Activated naive CD4-positive, alpha-beta T cell treated with anti-CD3 and anti-CD28 coated beads, Interleukin-2, amount 10 ng/mL, durations not matched to agents 7 days and 5 days (primary cell): ENCODE results near the gene TBC1D14.
"Not testable (repeated sequence)": the region's sequence is repeated elsewhere in the genome, so short reads cannot be mapped to it uniquely, and the experiment has no call there.

Experiments
- CTCF ChIA-PET: fragments of 350-600 bp; sonication (Branson Sonifier 250); formaldehyde crosslinking; loops from one replicate; lab custom pipeline; 2021; ENCODE audit warnings: antibody characterized with exemption; lab: Charles Lee
- DNase-seq: peaks from one replicate; pipeline ENCODE4 v3.0.0-alpha.2; 2020
- H3K27ac Mint-ChIP-seq: one replicate; pipeline ENCODE4 v1.8.0; 2021; ENCODE audit warnings: mild to moderate bottlenecking, moderate library complexity, mixed read lengths
- H3K27me3 Mint-ChIP-seq: one replicate; pipeline ENCODE4 v1.8.0; 2021; ENCODE audit warnings: mild to moderate bottlenecking, mixed read lengths
- H3K36me3 Mint-ChIP-seq: one replicate; pipeline ENCODE4 v1.8.0; 2021; ENCODE audit warnings: mixed read lengths
- H3K4me1 Mint-ChIP-seq: one replicate; pipeline ENCODE4 v1.8.0; 2021; ENCODE audit warnings: mixed read lengths
- H3K4me3 Mint-ChIP-seq: one replicate; pipeline ENCODE4 v1.8.0; 2021; ENCODE audit warnings: mild to moderate bottlenecking, moderate library complexity, mixed read lengths
- H3K9me3 Mint-ChIP-seq: one replicate; pipeline ENCODE4 v1.8.0; 2021; ENCODE audit warnings: mixed read lengths

Gene TBC1D14

DNA sequence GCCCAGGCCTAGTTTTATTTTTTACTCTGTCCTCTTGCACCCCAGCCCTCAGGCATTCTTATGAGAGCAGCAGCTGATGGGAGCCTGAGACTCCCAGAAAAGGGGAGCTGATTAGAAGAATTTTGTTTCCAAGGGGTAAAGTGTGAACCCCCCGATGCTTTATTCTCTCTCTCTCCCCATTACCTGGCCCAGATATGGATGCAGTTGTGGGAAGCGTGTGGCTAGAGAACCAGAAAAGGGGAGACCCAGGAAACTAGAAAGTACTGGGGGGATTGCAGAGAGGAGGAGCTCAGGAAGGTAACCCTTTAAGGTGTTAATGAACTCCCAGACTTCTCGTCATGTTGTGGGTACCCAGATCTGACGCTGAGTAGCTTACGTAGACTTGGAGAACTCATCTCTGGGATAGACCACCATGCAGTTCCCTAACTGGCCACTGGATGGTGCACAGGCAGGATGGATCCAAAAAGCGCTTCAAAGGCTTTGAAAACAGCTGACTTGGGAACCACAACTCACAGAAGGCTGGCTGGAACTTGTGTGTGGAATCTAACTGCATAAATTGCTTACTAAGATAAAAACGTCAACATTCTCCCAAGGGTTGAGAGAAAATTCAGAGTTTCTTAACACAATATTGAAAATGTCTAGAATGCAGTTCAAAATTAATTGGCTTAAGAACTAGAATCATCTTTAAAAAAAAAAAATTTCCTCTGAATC, 64.7 kb downstream of the TBC1D14 start:
- no peak overlapping the region for H3K4me3 Mint-ChIP-seq
- peaks cover 13% of the 10 kb centered on the region for H3K4me1 Mint-ChIP-seq
- peaks cover 12% of the 10 kb centered on the region for H3K36me3 Mint-ChIP-seq
- no peaks in the 10 kb centered on the region for H3K27me3 Mint-ChIP-seq
- H3K9me3 Mint-ChIP-seq: no peaks in the 10 kb centered on the region
- CTCF ChIA-PET: interaction anchor here (0.7 to 4.1 kb wide), 29 partner anchors 9 to 257 kb away, joined by 3 to 25 read pairs (median 4); partner anchors contain the start of genes TADA2B and TBC1D14
- H3K27ac Mint-ChIP-seq: peak overlapping the region; percentile 49
- DNase-seq: peak; percentile 90

DNA sequence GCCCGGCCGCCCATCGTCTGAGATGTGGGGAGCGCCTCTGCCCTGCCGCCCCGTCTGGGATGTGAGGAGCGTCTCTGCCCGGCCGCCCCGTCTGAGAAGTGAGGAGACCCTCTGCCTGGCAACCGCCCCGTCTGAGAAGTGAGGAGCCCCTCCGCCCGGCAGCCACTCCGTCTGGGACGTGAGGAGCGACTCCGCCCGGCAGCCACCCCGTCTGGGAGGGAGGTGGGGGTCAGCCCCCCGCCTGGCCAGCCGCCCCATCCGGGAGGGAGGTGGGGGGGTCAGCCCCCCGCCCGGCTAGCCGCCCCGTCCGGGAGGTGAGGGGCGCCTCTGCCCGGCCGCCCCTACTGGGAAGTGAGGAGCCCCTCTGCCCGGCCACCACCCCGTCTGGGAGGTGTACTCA, 68.2 kb downstream of the TBC1D14 start:
- not testable (repeated sequence) for DNase-seq

DNA sequence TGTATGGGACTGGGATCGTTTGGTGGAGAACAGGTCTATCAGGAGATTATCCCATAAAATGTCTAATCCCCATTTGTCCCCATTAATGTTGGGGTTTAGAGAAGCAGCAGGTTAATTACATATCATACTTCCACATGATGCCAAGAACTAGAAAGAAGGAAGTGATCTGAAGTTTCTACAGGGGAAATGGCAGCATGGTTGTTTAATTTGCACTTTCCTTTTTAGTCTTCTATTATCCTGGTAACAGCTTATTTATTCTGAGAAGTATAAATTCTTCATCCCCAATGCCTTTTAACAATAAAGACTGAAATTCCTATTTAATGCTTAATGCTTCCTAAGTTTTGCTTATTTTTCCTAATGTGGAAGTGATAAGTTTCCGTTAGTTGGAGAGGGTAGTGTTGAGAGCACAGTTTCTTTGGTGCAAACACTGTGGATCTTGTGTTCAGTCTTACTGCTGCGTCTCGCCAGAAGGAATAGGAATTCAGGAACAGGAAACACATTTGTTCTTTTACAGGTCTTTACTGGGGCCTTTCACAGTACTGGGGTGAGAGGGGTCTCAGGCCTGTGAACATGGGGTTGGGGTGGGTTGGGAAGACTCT, 74.0 kb downstream of the TBC1D14 start:
- H3K9me3 Mint-ChIP-seq: no peaks in the 10 kb centered on the region
- H3K4me1 Mint-ChIP-seq: peaks cover 45% of the 10 kb centered on the region
- no peak overlapping the region for H3K27ac Mint-ChIP-seq
- no peak for DNase-seq
- peaks cover 10% of the 10 kb centered on the region for H3K36me3 Mint-ChIP-seq
- CTCF ChIA-PET: interaction anchor here (1.0 to 3.7 kb wide), 3 partner anchors 10 to 87 kb away, joined by 3 to 20 read pairs (median 7); no protein-coding TSS in a partner anchor
- no peak overlapping the region for H3K4me3 Mint-ChIP-seq
- H3K27me3 Mint-ChIP-seq: no peaks in the 10 kb centered on the region

More for the DNA sequence above, 68.2 kb downstream of the TBC1D14 start:
- H3K27me3 Mint-ChIP-seq, CTCF ChIA-PET, H3K27ac Mint-ChIP-seq, H3K4me3 Mint-ChIP-seq, H3K9me3 Mint-ChIP-seq: not testable (repeated sequence)
- peaks cover 13% of the 10 kb centered on the region for H3K4me1 Mint-ChIP-seq
- peaks cover 10% of the 10 kb centered on the region for H3K36me3 Mint-ChIP-seq

DNA sequence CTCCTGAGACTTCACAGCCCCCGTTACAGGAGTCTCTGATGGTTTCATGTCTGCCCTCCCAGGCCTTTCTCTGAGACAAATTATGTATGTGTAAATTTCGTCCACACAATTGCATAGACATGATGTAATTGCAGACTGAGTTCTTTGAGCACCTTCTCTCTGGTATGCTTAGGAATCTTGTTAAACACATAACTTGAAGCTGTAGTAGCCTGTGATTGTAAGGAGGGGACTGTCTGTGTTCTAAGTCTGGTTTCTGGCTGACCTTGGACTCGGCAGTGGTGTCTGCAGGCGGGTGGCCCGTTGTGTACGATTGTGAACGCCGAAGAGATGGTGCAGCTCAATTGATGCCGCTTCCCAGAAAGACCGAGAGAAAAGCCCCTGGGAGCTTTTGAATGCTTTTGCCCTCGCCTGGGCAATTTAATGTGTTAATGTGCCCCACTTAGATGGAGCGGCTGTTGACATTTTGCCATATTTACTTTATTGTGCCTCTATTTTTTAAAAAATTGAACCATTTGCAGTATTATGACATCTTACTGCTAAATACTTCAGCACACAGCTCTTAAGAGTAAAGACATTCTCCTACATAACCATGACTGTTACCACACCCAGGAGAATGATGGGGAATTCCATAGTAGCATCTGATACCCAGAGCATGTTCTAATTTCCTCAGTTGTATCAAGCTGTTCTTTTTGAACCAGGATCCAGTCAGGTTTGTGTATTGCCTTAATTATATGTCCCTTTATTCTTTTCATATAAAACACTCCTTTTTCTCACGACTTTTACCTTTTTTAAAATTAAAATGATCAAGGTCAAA, 75.2 kb downstream of the TBC1D14 start:
- CTCF ChIA-PET: interaction anchor here (0.6 to 3.7 kb wide), 4 partner anchors 11 to 265 kb away, joined by 3 to 20 read pairs (median 3); no protein-coding TSS in a partner anchor
- Mint-ChIP-seq H3K4me3 (peak overlapping the region; percentile 91), H3K27me3 (no peaks in the 10 kb centered on the region), H3K27ac (peak overlapping the region; percentile 98), H3K36me3 (peaks cover 20% of the 10 kb centered on the region), H3K9me3 (no peaks in the 10 kb centered on the region), H3K4me1 (peaks cover 57% of the 10 kb centered on the region)
- no peak for DNase-seq

DNA sequence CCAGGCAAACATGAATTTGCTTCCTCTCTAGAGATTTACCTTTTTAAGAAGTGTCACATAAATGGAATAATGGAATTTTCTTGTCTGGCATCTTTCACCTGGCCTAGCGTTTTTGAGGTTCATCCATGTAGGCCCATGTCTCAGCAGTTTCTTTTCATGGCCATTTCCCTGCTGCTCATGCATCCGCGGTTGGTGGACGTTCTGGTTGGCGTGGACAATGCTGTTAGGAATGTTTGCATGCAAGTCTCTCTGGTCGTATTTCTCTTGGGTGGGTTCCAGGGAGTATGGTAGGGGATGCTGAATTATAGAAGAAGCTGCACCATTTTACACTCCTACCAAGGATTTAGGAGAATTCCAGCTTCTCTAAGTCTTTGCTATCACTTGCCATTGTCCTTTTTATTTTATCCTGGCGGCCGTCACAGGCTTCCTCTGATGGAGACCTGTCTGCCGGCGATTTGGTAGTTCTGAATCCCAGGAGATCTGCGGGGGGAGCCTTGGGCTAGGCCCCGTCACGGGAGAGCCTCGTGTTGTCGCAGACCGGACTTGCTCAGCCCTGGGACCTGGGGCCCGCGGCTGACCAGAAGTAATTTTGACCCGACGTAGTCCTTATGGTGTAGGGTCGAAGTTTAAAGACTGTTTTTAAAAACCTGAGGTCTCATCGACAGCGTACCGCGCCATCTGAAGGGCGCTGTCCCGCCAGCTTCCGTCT, 76.6 kb downstream of the TBC1D14 start:
- Mint-ChIP-seq H3K9me3 (no peaks in the 10 kb centered on the region), H3K27ac (peak overlapping the region; percentile 98), H3K27me3 (no peaks in the 10 kb centered on the region), H3K4me1 (peaks cover 70% of the 10 kb centered on the region), H3K4me3 (peak overlapping the region; percentile 91), H3K36me3 (peaks cover 28% of the 10 kb centered on the region)
- CTCF ChIA-PET: interaction anchor here (0.7 to 2.2 kb wide), 10 partner anchors 10 to 95 kb away, joined by 3 to 14 read pairs (median 4); a partner anchor contains a TSS
- no peak for DNase-seq

DNA sequence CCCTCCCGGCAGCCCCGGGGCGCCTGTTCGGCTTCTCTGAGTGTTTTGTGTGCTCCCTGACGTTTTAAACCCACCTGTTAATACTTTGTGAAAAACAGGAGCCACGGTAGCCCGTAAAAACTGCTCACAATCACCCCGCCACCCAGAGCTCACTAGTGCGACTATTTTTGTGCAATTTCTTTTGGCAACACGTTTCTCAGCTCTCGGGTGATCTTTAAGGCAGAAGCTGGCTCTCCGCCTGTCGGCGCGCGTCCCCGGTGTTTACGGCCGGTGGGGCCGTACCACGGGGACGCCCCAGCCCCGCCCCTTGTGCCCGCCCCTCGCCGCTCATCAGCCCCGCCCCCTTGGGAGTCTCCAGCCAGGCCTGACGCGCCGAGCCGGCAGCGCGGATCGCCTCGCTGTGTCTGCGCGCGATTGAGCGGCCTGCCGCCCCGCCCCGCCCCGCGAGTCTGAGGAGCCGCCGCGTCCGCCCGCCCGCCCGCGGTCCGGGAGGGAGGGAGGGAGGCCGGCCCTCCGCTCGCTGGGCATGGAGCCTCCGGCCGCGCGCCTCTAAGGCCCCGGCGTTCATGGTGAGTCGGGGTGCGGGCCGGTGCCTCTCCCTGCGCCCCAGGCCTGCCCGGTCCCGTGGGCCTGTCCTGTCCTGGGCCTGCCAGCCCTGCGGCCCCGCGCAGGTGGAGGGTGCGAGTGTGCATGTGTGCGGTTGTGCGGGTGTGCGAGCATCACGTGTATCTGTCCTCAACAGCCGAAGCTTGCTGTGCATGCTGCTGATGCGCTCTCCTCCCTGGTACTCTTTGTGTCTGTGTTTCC, 77.4 kb downstream of the TBC1D14 start:
- H3K4me1 Mint-ChIP-seq: peaks cover 77% of the 10 kb centered on the region
- no peaks in the 10 kb centered on the region for H3K9me3 Mint-ChIP-seq
- peak overlapping the region; percentile 98 for H3K27ac Mint-ChIP-seq
- peak; percentile 94 for DNase-seq
- H3K36me3 Mint-ChIP-seq: peaks cover 28% of the 10 kb centered on the region
- H3K4me3 Mint-ChIP-seq: peak overlapping the region; percentile 96
- no peaks in the 10 kb centered on the region for H3K27me3 Mint-ChIP-seq
- CTCF ChIA-PET: interaction anchor here (0.7 to 2.2 kb wide), 11 partner anchors 10 to 130 kb away, joined by 3 to 14 read pairs (median 4); a partner anchor contains a TSS

DNA sequence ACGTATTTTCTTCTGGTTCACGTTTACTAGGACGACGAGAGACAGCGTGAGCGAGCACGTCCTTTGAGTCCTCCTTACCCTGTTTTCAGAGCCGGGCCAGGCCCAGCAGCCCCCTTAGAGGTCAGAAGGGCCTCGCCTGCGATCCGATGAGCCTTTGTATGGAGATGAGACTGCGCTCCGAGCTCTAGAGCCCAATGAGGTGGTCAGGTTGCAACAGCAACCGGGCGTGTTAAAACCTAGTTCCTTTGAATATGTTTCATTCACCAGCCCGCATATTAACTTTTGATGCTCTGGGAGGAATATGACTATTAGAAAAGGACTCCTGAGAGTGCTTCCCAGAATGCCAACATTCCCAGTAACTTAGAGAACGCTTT, 77.9 kb downstream of the TBC1D14 start:
- peak overlapping the region; percentile 91 for H3K27ac Mint-ChIP-seq
- H3K4me1 Mint-ChIP-seq: peaks cover 83% of the 10 kb centered on the region
- H3K27me3 Mint-ChIP-seq: no peaks in the 10 kb centered on the region
- peaks cover 26% of the 10 kb centered on the region for H3K36me3 Mint-ChIP-seq
- no peaks in the 10 kb centered on the region for H3K9me3 Mint-ChIP-seq
- CTCF ChIA-PET: interaction anchor here (1.1 to 2.2 kb wide), 4 partner anchors 9 to 82 kb away, joined by 3 to 14 read pairs (median 7); no protein-coding TSS in a partner anchor
- DNase-seq: no peak
- H3K4me3 Mint-ChIP-seq: peak overlapping the region; percentile 96

DNA sequence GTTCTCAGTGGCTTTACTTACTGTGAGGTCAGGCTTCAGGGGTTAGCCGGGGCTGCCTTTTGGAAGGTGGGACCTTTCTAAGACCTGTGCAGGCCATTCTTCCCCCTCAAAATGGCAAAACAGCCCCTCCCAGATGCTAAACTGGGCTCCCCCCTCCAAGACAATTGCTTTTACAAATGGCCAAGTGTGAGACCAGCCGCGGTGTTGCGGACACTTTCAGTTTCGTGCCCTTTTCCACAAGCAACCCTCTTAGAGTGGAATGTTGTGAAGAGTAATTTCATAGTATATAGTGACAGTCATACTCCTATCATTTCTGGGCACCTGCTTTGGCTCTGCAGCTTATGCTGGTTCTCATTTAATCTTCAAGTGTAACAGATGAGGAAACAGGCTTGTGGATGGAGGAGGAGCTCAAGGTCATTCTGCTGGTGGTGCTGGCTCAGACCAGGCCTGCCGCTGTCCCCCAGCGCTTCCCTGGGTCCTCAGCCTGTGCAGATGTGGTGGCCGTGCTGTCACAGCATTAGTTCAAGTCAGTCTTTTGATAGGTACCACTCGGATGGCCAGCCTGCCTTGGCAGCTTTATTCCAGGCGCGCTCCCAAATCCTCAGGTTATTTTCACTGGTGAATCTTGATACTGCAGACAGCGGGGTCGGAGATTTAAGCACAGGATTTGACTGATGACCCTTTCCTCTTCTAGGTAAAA, 78.5 kb downstream of the TBC1D14 start:
- H3K27ac Mint-ChIP-seq: peak overlapping the region; percentile 91
- H3K36me3 Mint-ChIP-seq: peaks cover 27% of the 10 kb centered on the region
- H3K4me3 Mint-ChIP-seq: peak overlapping the region; percentile 96
- DNase-seq: no peak
- CTCF ChIA-PET: interaction anchor here (1.0 to 2.2 kb wide), 5 partner anchors 9 to 81 kb away, joined by 3 to 14 read pairs (median 6); no protein-coding TSS in a partner anchor
- no peaks in the 10 kb centered on the region for H3K9me3 Mint-ChIP-seq
- no peaks in the 10 kb centered on the region for H3K27me3 Mint-ChIP-seq
- peaks cover 88% of the 10 kb centered on the region for H3K4me1 Mint-ChIP-seq

DNA sequence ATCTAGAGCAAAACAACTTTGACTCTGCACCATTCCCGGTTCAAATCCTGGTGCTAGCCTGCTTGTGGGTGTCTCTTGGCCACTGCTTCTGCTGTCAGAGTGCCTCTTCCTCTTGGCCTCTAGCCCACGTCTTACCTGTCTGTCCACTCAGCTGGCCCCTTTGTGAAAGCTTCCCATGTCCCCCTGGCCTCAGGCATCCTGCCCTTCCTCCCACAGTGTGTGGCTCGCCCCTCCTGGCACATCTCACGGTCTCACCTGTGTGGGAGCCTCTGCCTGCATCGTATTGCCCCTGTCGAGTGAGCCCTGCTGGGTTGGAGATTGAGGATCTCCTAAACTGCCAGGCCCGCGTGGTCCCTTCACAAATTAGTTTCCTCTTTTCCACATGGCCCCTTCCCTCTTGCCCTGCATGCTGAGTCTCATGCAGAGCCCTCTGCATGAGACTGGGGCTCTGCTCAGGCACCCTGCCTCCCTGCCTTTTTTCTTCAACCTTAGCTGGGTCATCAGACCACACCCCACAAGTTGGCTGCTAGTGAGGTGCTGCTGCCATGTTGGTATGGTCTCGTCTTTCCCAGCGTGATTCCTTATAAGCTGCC, 79.8 kb downstream of the TBC1D14 start:
- Mint-ChIP-seq H3K4me3 (peak overlapping the region; percentile 96), H3K27ac (peak overlapping the region; percentile 66)
- CTCF ChIA-PET: no interaction called here

DNA sequence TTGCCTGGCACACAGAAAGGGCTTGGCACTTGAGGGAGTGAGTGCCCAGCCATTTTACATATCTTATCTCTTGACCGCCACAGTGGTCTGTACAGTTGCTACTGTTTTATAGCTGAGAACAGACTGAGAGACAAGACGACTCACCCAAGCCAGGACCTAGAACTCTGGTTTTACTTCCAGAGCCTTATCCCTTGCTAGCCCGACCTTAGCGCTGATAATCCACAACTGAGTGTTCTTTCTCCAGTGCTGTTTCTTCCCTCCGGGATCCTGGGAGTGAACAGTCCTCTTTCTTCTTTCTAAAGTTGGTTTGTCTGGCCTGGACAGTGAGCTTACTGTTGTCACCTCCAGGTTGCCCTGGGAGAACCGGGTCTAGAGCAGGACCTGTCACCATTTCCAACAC, 81.0 kb downstream of the TBC1D14 start:
- no peaks in the 10 kb centered on the region for H3K27me3 Mint-ChIP-seq
- peaks cover 71% of the 10 kb centered on the region for H3K4me1 Mint-ChIP-seq
- CTCF ChIA-PET: no interaction called here
- no peak for DNase-seq
- H3K27ac Mint-ChIP-seq: no peak overlapping the region
- no peak overlapping the region for H3K4me3 Mint-ChIP-seq
- H3K9me3 Mint-ChIP-seq: no peaks in the 10 kb centered on the region
- H3K36me3 Mint-ChIP-seq: peaks cover 39% of the 10 kb centered on the region

More for the DNA sequence above, 79.8 kb downstream of the TBC1D14 start:
- Mint-ChIP-seq H3K36me3 (peaks cover 33% of the 10 kb centered on the region), H3K9me3 (no peaks in the 10 kb centered on the region), H3K27me3 (no peaks in the 10 kb centered on the region), H3K4me1 (peaks cover 84% of the 10 kb centered on the region)
- no peak for DNase-seq

DNA sequence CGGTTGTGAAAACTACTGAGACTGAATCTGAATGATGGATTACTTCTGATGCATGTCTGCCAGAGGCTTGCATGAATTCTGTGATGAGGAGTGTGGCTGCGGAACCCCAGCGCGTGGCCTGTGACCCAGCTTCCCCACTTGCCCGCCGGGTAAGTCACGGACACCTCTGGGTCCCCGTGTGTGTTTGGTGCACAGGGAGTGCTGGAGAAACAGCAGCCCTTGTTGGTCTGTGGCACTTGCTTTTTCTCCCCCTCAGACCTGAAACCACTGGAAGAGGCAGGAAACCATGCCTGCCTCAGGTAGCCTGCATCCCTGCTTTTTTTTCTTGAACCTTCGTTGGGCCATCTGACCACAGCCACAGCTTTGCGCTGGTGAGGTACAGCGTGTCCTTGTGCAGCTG, 81.6 kb downstream of the TBC1D14 start:
- peaks cover 40% of the 10 kb centered on the region for H3K36me3 Mint-ChIP-seq
- CTCF ChIA-PET: interaction anchor here (0.8 to 1.8 kb wide), 2 partner anchors 17 to 18 kb away, joined by 3 to 7 read pairs; no protein-coding TSS in a partner anchor
- H3K4me3 Mint-ChIP-seq: no peak overlapping the region
- no peaks in the 10 kb centered on the region for H3K9me3 Mint-ChIP-seq
- no peaks in the 10 kb centered on the region for H3K27me3 Mint-ChIP-seq
- H3K4me1 Mint-ChIP-seq: peaks cover 65% of the 10 kb centered on the region
- peak overlapping the region; percentile 84 for H3K27ac Mint-ChIP-seq
- DNase-seq: no peak
